Pancreas (tissue), 10 donors: ENCODE results near the gene ARHGEF17. TPM values are rescaled to one million over a fixed set of nuclear protein-coding genes. Genes with fewer than 3 reads are reported as not detected.
"Not testable (repeated sequence)": the region's sequence is repeated elsewhere in the genome, so short reads cannot be mapped to it uniquely, and the experiment has no call there.

ENCODE experiments used
- ATAC-seq, 4 donors: fragments of 200-7000 bp; cut with Tn5 transposase; one replicate each; pipeline versions ENCODE4 v1.8.0 to v1.9.1; 2020; ENCODE audit warnings: mild to moderate bottlenecking in 4 of 4, moderate library complexity in 4 of 4
- DNase-seq, 6 donors: peaks; one replicate each; pipeline ENCODE4 v3.0.0-alpha.2; 2020
- FAIRE-seq: peaks from 2 replicates; lab custom pipeline; 2012; peaks lifted over from hg19 to GRCh38; lab: Jason Lieb, UNC
- H3K27ac ChIP-seq, 4 donors: fragments of 200-600 bp; sonication (generic); 1 replicate in 3 of 4; 2 replicates in 1 of 4; pipeline versions ENCODE4 v1.5.0 to v1.8.0; 2020
- H3K27me3 ChIP-seq, 4 donors: fragments of 200-600 bp; one replicate each; pipeline ENCODE4 v1.8.0; 2021
- H3K36me3 ChIP-seq, 3 donors: fragments of 200-600 bp; sonication (generic) in 1 of 3; one replicate each; pipeline versions ENCODE4 v1.5.0 to v1.8.0; 2020 to 2021
- H3K4me1 ChIP-seq, 3 donors: fragments of 200-600 bp; one replicate each; pipeline ENCODE4 v1.8.0; 2021
- H3K4me3 ChIP-seq, 4 donors: fragments of 200-600 bp; sonication (generic) in 2 of 4; one replicate each; pipeline versions ENCODE4 v1.5.0 to v1.8.0; 2020 to 2021
- H3K9me3 ChIP-seq, 4 donors: fragments of 200-600 bp; one replicate each; pipeline ENCODE4 v1.8.0; 2021
- WGBS, 2 donors: extraction: QIAGEN DNeasy Blood & Tissue Kit; methylation state at CpG; one replicate each; pipeline ENCODE4 v1.1.7; 2013; 5-methylcytosine and 5-hydroxymethylcytosine counted together
- intact Hi-C, 3 donors: fragments of 100-400 bp; cut with DNase I; formaldehyde crosslinking; loops; one replicate each; pipeline versions ENCODE4 v1.11.1 to v1.14.2; 2022
- polyA plus RNA-seq, 2 donors: library from polyadenylated mRNA; stranded (reverse); fragments of 200-250 nt; gene quantifications; one replicate each; pipeline ENCODE4 v1.2.3, GENCODE V29; 2013
- total RNA-seq, 6 donors: library from RNA; stranded (reverse); fragmentation: NEBNext Ultra II Directional in 4 of 6; extraction: Animal tissue kit (Norgen Biotek cat#: 25700) in 4 of 6; gene quantifications; one replicate each; pipeline versions ENCODE4 v1.2.1 to v1.2.4, GENCODE V29; 2021 to 2023
- TF ChIP-seq, protein P1 (sequence below), 4 donors: fragments of 200-600 bp; sonication (generic) in 3 of 4; IDR thresholded peaks; one replicate each; pipeline versions ENCODE4 v1.5.0 to v1.8.0; 2021; ENCODE audit warnings: antibody characterized with exemption in 4 of 4
- donor health status: healthy with polysubstance abuse.
- donor health status: DM: no; HTN: no; CAD: no; lungs with moderate emphysema.
- donor health status: DM: no; HTN: no; CAD: no.
- donor health status: control.
- donor health status: control.
- donor health status: Bipolar disorder and iron deficiency.
- donor health status: DM: yes; HTN: yes; CAD: no.
- donor health status: DM: no; HTN: no; CAD: no.
- donor health status: DM: no; HTN: no; CAD: no.
- donor health status: DM: yes; HTN: yes; CAD: no.

Gene ARHGEF17
- total and polyA plus RNA-seq, 8 donors, result 7.0 to 24.0 (median 10.4) TPM

DNA sequence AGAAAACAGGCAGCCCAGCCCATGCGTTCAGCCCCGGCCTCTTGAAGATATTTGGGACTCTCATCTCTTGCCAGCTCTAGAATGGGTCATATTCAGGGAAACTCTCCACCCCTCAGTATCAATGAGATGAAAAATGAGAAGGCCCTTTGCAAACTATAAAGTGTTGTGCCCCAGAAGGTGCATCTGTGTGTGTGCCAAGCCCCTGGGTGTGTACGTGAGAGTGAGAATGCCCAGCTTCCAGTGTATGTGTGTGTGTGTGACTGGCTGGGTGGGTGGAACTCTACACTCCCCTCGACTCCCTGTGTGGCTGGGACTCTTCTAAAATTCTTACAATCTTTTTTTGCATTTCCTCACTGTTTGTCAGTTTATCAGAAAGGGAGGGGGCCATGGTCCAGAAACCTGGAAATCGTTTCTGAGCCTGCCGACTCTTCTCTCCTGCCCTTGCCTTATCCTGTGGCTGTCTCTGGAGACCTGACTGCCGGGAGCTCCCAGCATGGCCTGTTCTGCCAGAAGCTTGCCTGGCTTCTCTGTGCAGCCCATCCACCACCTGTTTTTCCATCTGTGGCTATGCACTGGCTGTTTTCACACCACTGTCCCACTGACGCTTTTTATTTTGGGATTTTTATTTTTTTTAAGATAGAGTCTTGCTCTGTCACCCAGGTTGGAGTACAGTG lies 34.7 kb upstream of the ARHGEF17 start:
- no peak for ATAC-seq
- Histone ChIP-seq H3K27me3 (no peaks in the 10 kb centered on the region), H3K36me3 (no peaks in the 10 kb centered on the region), H3K4me1 (no peaks in the 10 kb centered on the region), H3K4me3 (no peak overlapping the region), H3K9me3 (no peaks in the 10 kb centered on the region), H3K27ac (no peak overlapping the region)
- no peak for DNase-seq
- TF ChIP-seq, protein P1, sequence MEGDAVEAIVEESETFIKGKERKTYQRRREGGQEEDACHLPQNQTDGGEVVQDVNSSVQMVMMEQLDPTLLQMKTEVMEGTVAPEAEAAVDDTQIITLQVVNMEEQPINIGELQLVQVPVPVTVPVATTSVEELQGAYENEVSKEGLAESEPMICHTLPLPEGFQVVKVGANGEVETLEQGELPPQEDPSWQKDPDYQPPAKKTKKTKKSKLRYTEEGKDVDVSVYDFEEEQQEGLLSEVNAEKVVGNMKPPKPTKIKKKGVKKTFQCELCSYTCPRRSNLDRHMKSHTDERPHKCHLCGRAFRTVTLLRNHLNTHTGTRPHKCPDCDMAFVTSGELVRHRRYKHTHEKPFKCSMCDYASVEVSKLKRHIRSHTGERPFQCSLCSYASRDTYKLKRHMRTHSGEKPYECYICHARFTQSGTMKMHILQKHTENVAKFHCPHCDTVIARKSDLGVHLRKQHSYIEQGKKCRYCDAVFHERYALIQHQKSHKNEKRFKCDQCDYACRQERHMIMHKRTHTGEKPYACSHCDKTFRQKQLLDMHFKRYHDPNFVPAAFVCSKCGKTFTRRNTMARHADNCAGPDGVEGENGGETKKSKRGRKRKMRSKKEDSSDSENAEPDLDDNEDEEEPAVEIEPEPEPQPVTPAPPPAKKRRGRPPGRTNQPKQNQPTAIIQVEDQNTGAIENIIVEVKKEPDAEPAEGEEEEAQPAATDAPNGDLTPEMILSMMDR (IDR thresholded peaks at IDR 0.05), result no peak
- intact Hi-C loops, result no loop called here
- 70 to 82% methylated on average over 8 of the region's 8 CpGs for WGBS, 2 donors
- no peak for FAIRE-seq

- H3K4me1 ChIP-seq, H3K4me3 ChIP-seq, H3K27ac ChIP-seq, H3K27me3 ChIP-seq, H3K36me3 ChIP-seq, intact Hi-C loops, DNase-seq, ATAC-seq, FAIRE-seq, H3K9me3 ChIP-seq: not testable (repeated sequence)
- WGBS, 2 donors, result 84 to 92% methylated on average over 4 of the region's 4 CpGs
These were observed 33.9 kb upstream of the ARHGEF17 start for GRCh38 chr11:73274191-73274590.

- peak in 1 of 4 donors; percentile 41 for ATAC-seq
- Histone ChIP-seq H3K27me3 (no peaks in the 10 kb centered on the region), H3K4me3 (no peak overlapping the region), H3K4me1 (no peaks in the 10 kb centered on the region), H3K9me3 (no peaks in the 10 kb centered on the region), H3K36me3 (no peaks in the 10 kb centered on the region), H3K27ac (no peak overlapping the region)
- FAIRE-seq, result no peak
- WGBS, 2 donors, result 79 to 83% methylated on average over 11 of the region's 11 CpGs
- intact Hi-C loops, result no loop called here
- TF ChIP-seq, protein P1 (IDR thresholded peaks at IDR 0.05), result no peak
- no peak for DNase-seq
These were observed 33.2 kb upstream of the ARHGEF17 start for GRCh38 chr11:73274722-73275380.

DNA sequence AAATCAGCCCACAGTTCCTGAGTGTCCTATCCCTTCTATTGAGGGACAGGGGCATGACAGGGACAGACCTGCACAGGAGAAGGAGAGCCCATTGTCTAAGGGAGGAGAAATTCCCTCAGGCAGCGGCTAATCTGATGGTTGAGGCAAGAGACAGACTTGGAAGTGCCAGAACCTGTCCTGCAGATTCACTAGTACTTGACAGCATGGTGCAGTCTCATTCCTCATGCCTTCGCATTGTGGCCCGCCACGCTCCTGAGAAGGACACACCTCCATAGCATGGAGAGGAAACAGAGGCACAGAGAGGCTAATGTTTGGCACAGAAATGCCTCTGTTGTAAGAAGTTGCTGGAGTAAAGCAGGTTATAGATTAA lies 32.7 kb upstream of the ARHGEF17 start:
- Histone ChIP-seq H3K27ac (no peak overlapping the region), H3K9me3 (no peaks in the 10 kb centered on the region), H3K4me3 (no peak overlapping the region), H3K36me3 (no peaks in the 10 kb centered on the region), H3K27me3 (no peaks in the 10 kb centered on the region), H3K4me1 (no peaks in the 10 kb centered on the region)
- FAIRE-seq (no peak), DNase-seq (no peak), ATAC-seq (no peak)
- intact Hi-C loops, result no loop called here
- 96 to 99% methylated on average over 4 of the region's 4 CpGs for WGBS, 2 donors
- TF ChIP-seq, protein P1 (IDR thresholded peaks at IDR 0.05), result no peak

DNA sequence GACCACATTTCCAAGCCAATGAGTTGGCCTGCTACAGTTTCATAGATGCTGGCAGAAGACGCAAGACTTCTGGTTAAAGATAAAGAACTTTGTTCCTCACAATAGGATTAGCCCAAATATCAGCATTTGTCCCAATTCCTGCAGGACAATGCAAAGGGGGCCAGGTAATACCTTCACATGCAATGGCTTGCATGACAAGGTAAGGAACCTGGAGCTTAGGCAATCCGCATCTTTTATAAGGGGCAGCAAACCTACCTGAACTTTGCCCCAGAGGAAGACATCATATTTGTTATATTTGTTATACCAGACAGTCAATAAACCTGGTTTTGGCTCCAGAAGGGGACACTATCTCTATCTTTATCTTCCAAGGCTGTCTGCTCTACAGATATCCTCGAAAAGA lies 30.6 kb upstream of the ARHGEF17 start:
- Histone ChIP-seq H3K27me3 (no peaks in the 10 kb centered on the region), H3K4me1 (no peaks in the 10 kb centered on the region), H3K36me3 (no peaks in the 10 kb centered on the region), H3K4me3 (no peak overlapping the region), H3K9me3 (no peaks in the 10 kb centered on the region), H3K27ac (no peak overlapping the region)
- no peak for FAIRE-seq
- no peak for ATAC-seq
- 73 to 76% methylated on average over 3 of the region's 3 CpGs for WGBS, 2 donors
- peak in 1 of 6 donors; percentile 3 for DNase-seq
- intact Hi-C loops, result no loop called here
- TF ChIP-seq, protein P1 (IDR thresholded peaks at IDR 0.05), result no peak
